Cortex of kidney (tissue), 1 donor: ENCODE results near the gene MAP3K21.

ENCODE experiments used
- DNase-seq: peaks from one replicate; lab custom pipeline; 2025; lab: John Stamatoyannopoulos, UW

The MAP3K21 gene

GRCh38 chr1:233327651-233328141 lies at the start of gene MAP3K21:
Gene MAP3K21, plus strand, starts transcription at chr1:233327724. Its CDS starts 305 bp downstream, at chr1:233328029.
- DNase-seq: no peak

DNA sequence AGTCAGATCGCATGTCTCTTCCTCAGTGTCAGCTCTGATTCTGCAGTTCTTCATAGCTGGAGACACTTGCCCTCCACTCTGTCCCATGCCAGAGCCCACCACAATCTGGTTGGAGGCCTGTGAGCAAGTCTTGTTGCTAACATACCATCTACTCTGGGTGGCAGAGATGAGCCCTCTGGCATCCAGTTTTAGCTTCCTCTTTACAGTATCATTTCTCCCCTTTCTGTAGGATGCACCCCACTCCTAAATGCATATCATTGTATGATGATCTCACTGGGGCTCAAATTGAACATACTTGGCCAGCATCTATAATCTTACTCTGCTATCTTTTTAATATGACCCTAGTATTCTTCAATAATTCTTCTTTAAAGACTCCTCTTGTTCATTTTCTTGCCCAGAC lies 48.9 kb upstream of the MAP3K21 start:
- no peak for DNase-seq

DNA sequence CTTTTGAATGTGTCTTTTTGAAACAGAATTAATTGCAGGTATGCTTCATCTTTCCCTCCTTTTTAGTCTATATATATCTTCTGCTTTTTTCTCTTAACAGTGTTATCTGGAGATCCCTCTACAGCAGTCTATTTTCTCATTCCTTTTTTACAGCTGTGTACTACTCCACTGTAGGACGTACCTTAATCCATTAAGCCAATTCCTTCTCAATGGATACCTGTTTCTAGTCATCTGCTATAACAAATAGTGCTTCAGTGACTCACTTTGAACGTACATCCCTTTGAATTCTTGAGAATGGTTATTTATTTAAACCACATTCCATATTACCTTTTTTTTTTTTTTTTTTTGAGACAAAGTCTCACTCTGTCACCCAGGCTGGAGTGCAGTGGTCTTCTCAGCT lies 47.6 kb upstream of the MAP3K21 start:
- no peak for DNase-seq

DNA sequence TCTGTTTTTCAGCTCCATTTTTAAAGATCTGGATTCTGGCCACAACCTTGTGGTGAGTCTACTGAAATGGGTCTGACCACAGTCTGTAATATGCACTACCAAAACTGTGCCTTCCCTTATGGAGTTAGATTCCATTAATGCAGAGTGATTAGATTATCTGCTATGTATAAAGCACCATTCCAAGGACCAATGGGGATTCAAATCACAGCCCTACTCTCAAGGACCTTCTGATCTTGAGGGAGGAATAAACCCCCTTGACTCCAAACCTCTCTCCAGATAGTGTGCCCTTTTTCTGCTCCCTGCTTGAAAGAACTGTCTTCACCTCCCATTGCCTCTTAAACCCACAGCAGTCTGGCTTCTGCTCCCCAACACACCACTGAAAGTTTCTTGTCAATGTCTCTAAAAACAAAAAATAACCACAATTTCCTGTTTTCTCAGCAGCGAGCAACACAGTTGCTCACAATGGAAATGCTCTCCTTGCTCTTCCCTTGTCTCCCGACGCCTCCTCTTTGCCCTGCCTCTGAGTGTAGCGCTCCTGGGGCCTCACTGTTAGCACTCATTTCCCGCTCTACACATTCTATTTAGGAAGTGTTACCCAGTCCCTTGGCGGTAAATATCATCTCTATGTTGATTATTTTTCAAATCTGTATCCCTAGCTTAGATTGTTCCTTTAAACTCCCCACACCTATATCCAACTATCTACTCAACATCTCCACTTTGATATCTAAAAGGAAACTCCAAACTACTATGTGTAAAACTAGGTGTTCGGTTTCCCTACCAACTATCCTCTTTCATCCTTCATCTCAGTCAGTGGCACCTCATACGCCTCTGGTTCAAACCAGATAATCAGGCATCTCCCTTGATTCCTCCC lies 45.6 kb upstream of the MAP3K21 start:
- DNase-seq: no peak

GRCh38 chr1:233282582-233282886 lies 45.0 kb upstream of the MAP3K21 start:
- no peak for DNase-seq

GRCh38 chr1:233289676-233290075 lies 37.8 kb upstream of the MAP3K21 start:
- DNase-seq: no peak

DNA sequence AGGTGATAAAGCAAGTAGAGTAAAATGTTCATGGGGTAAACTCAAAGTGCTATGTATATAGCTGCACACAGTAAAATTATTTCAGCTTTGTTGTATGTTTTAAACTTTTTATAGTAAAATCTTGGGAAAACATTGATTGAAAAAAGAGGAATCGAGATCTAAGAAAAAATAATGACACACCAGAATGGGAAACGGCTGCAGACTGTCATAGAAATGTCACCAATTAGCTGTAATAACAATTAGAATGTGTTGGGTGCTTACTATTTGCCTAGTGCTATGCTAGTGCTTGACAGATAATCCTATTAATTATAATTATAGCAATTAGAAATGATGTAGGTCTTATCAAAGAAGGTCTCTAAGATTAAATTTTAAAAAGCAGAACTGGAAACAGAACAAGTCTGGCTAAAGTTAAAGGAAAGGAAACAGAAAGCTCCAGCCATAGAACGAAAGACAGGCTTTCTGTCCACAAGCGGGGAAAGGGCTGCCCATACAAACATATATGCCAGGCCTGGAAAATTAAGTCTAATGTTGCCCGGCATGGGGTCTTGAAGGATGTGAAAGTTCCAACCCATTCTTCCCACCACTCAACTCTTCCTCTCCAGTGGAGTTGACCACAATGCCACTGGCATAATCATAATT lies 37.0 kb upstream of the MAP3K21 start:
- no peak for DNase-seq

DNA sequence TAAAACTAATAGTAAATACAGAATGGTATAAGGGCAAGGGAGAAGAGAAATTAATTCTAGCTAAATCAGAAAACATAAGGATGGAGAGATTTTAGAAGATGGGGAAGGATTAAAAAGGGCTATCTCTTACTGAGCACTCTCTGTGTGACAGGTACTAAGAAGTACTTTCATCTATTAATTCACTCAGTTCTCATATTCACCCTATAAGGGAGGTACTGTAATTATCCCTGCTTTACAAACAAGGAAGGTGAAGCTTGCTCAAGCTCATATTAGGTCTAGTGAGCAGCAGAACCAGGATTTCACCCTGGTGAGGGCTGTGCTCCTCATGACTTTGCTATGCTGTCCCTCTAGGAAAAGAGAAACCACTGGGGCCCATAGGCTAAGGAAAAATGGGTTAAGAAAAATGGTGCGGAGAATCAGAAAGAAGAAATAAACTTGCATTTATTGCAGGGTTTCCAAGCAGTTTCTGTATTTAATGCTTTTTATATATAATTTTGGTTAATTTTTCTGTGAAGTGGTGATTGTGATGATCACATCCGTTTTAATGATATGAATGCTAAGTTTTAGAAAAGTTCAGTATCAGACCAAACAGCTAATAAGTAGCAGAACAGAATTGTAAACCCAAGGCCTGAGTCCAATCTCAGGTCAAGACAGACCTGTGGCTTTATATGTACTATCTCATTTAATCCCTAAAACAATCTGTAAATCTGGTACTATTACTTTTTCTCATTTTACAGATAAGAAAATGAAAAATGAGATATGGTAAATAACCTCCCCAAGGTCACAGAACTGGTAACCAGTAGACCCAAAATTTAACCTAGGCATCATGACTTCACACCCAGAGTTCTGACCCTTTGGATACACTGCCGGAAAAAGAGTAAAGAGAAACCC lies 33.7 kb upstream of the MAP3K21 start:
- no peak for DNase-seq

- DNase-seq: no peak
Observed at GRCh38 chr1:233294913-233295236, 32.6 kb upstream of the MAP3K21 start.

DNA sequence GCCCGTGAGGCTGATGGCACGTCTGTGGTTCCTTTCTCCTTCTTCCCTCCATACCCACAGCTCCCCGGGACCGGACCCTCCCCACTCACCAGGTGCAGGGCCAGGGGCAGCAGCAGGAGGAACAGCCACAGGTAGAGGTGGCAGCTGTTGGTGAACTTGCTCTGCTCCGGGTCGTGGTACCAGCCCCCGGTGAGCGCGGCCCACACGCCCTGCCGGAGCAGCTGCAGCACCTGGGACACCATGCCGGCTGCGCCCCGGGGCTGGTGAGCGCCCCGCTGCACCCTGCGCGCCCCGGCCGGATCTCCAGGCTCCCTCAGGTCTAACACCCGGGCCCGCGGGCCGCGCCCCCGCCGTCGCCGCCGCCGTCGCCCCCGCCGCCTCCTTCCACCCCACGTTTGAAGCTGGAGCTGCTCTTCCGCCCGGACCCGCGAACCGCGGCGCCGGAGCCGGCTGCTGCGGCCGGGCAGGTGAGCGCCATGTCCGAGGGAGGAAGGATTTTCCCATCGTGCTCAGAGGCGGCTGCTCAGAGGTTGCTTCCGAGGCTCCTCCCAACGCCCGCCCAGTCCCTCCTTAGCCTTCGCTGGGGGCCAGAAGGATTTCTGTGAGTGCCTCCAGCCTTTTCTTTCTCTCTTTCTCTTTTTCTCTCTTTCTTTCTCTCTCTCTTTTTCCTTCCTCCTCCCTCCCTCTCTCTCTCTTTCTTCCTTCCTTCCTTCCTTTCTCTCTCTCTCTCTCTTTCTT lies 32.1 kb upstream of the MAP3K21 start, which contains the start of gene PCNX2:
PCNX2 (minus strand) TSS at position 489 of the 738 bp plus-strand sequence; CDS start at position 242, 247 bp downstream.
- no peak for DNase-seq

- DNase-seq: no peak
Observed at GRCh38 chr1:233295975-233296322, 31.6 kb upstream of the MAP3K21 start.

GRCh38 chr1:233299450-233299849 lies 28.1 kb upstream of the MAP3K21 start:
- no peak for DNase-seq

- DNase-seq: no peak
Observed at GRCh38 chr1:233300326-233300725, 27.2 kb upstream of the MAP3K21 start.

DNA sequence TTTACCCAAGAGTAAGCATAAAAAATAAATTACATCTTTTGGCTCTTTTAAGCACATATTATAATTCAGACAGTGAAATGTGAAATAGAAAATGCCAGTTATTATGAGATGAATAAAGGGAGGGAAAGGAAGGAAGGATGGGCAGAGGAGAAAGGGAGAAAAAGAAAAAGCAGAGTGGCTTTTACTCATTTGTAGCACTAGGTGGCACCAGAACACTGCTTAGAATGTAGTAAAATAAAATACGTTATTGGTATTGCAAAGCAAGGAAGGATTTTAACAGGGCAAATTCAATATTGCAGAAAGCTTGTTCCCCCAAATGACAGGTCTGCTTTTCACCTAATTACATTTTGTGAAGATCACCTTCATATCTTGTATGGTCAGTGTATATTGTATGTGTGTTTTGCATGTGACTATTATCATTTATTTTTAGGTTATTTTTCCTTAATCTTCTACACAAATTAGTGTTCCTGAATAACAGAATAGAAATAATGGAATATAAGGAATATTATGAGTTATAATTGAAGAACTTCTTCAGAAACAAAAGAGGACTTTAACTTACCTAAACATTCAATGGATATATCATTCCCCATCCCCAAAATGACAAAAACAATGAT lies 22.9 kb upstream of the MAP3K21 start:
- no peak for DNase-seq

GRCh38 chr1:233313434-233314155 lies 13.9 kb upstream of the MAP3K21 start:
- DNase-seq: no peak

DNA sequence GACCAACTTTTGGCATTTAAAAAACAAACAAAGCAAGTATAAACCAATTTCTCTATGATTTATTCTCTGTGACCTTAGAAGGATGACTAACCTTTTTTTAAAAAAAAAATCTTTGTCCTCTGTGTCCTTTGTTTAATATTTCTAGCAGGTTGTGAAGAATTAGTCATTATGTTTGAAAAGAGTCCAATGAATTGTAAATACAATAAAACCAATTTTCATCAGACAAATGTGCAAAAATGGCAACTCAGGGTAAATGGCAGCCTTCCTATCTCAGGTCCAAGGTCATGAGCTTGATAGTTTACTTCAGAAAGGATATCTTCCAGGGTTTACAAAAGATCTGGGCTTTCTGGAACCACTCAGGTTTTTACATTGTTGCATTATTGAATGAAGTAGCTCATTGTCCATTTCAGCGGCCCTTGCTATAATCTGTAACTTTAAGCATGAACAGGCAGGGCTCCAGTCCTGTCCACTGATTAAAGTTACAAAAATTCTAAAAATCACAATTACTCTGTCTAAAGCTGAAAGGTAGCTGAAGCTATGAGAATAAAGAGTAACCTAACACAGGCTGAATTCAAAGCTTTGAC lies 11.7 kb upstream of the MAP3K21 start:
- no peak for DNase-seq

GRCh38 chr1:233316473-233316872 lies 11.1 kb upstream of the MAP3K21 start:
- DNase-seq: no peak

- DNase-seq: no peak
Observed at GRCh38 chr1:233319272-233319671, 8.3 kb upstream of the MAP3K21 start.

- no peak for DNase-seq
Observed at GRCh38 chr1:233320023-233320422, 7.5 kb upstream of the MAP3K21 start.

- no peak for DNase-seq
Observed at GRCh38 chr1:233323718-233324117, 3.8 kb upstream of the MAP3K21 start.
